Stimulated activated CD4-positive, alpha-beta T cell treated with anti-CD3 and anti-CD28 coated beads, Interleukin-2, amount 100 ng/mL, for 48 hours (primary cell): Measurements from ENCODE around the gene MED28.
"Not testable (repeated sequence)": the region's sequence is repeated elsewhere in the genome, so short reads cannot be mapped to it uniquely, and the experiment has no call there.

Source experiments
- DNase-seq, 2 donors: peaks; one replicate each; pipeline ENCODE4 v3.0.0-alpha.2; 2020

MED28 gene

DNA sequence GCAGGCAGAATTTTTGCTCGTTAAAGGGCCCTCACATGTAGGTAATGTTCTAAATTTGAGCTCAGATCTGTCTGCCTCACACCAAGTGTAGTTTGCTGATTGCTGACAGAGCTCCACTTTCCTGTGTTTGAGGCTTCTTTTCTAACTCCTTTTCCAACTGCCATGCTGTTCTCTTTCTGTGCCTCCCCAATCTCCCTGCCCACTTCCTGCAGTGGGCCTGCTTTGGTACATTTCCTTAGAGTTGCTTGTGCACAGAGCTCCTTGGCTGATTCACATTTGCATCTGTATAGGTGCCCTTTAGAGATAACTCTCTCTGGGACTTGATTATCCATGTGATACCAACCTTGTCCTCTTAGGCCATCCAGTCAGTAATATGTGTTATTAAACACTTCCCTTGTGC is 4.5 kb downstream of the MED28 start:
- DNase-seq = no peak

DNA sequence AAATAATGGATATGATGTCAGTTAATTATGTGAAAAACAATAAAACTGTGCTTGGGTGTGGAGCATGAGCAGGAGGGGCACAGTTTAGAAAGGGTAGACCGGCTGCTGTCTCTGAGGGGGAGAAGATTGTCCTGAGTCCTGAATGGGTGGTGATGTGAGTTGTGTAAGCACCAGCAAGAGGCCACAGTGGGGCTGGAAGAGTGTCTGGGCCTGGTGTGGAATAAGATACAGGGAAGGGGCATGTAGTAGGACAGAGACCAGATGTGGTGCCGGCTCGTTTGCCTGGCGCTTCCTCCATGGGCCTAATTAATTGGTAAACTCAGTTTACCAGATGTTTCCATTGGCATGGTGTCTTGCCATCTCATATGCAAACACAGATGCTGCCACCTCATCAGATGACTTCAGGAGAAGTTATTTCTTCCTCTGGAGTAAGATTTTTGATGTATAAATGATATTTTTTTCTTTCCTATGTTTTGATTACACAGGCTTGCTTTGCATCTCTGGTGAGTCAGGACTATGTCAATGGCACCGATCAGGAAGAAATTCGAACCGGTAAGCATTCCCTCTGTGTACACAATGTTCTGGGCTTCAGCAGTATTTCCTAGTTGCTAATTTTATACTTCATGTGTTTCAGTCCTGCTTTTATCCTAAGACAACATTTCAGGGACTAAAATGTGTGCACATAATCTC is 5.1 kb downstream of the MED28 start:
- no peak for DNase-seq

DNA sequence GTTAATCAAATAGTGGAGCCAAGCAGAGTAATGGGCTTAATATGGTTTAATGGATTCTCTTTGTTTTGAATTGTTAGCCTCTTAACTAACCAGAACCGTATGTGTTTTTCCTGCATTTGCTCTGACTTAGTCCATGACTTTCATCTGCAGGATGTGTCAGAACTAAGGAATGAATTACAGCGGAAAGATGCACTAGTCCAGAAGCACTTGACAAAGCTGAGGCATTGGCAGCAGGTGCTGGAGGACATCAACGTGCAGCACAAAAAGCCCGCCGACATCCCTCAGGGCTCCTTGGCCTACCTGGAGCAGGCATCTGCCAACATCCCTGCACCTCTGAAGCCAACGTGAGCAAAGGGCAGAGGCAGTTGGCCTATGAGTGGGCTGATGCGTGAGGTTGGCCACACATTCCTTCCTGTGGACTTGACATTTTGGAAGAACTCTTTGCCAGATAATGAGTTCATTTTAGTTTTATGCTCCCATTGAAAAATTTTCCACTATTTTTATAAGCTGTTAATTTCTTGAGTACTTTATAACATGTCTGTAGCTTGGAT is 9.1 kb downstream of the MED28 start:
- DNase-seq = no peak

DNA sequence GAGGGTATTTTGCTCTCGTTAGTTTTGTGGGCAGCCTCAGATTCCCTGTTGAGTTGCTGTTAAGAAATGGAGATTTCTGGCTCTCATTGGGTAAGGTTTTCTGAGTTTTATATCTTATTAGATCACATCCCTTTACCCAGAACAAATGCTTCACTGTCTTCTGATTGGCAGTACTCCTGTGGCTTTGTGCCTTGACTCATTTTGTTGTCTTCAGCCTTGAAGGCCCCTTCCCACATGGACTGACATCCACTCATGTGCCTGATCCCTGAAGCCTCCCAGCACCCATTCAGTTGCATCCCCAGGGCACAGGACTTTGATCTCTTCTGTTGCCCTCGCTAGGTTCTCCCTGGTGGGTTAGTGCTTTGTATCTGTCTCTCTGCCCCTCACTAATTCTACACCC is 10.4 kb downstream of the MED28 start:
- DNase-seq = no peak

DNA sequence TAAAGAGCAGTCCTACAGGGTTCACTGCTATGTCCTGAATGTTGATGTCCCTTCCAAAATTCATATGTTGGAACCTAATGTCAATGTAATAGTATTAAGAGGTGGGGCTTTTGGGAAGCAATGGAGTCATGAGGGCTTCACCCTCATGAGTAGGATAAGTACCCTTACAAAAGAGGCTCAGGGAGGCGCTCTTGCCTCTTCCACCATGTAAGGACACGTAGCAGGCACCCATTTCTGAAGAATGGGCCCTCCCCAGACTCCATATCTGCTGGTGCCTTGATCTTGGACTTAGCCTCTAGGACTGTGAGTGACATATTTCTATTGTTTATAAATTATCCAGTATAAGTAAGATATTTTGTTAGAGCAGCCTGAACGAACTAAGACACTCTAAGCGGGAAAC is 15.8 kb downstream of the MED28 start:
- no peak for DNase-seq

DNA sequence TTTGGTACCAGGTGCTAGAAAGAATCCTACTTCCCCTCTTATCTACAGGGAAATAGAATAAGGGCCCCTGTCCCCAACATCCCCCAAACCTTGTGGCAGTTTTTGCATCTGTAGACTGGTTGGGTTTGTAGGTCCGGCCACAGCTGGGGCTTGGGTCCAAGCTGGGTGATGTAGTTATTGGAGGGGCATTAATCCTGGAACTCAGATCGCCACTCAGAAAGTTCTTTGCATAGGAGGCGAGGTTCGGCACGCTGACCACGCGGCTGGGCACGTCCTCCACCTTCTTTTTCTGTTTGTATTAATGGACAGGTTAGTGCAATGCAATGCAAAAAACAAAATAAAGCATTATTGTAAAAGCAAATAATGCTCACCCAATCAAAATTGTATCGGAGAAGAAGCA is 19.2 kb downstream of the MED28 start:
- no peak for DNase-seq

DNA sequence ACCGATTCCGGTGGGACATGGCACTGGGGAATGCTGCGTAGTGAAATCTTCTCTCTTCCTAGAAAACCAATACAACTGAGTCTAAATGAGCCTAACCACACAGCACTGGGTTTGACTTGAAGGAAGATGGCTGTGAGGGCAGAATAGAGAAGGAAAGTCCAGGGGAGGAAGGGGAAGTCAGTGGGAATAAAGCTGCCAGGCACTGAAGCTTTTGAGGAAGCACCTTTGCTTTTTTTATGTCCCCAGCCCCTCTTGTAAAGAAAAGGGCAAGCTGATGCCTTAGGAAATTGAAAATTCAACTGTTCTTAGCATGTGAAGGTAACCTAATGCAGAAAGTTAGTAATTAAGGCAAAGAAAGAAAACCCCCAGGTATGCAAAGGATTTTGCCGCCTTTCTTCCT is 20.6 kb downstream of the MED28 start:
- DNase-seq = no peak

DNA sequence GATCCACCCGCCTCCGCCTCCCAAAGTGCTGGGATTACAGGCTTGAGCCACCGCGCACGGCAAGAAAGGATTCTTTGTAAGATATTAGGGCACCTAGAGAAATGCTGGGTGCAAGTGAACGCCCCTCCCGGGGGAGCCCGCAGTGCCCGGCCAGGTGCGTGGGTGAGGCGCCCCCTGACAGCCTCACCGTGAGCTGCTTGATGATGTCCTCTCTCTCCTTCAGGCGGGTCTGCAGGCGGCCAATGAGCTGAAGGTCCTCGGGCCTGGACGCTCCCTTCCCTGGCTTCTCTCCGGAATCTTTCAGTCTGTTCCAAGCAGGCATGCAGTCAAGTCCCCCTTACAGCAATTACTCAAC is 21.9 kb downstream of the MED28 start:
- DNase-seq = no peak

DNA sequence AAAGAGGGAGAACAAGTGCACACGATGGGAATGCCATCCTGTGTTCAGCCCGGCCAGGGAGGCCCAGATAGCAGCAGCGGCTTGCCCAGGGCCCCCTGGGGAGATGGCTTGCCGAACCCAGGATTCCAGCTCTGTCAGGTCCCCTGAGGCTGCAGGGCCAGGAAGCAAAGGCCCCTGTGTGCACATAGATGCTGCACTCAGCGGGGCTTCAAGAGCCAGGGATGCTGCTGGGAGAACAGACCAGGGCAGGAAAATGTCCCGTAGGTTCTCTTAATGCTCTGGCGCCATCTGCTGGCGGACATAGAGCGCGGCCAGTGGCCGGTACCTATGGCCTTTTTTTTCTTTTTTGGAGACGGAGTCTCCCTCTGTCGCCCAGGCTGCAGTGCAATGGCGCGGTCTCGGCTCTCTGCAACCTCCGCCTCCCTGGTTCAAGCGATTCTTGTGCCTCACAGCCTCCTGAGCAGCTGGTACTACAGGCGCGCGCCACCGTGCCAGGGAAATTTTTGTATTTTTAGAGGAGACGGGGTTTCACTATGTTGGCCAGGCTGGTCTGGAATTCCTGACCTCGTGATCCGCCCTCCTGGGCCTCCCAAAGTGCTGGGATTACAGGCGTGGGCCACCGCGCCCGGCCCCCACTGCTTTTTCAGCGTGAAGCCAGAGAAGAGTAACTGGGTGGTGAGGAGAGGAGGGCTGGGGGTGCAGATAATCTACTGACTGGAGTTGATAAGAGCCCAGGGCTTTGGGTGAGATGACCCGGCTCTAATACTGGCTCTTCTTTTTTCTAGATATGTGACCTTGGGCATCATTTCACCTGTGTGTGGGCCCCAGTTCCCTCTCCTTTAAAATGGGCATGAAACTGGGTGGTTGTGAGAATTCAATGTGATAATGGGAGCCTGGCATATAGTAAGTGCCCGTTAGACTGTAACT is 22.5 kb downstream of the MED28 start:
- peak; percentile 73 to 74 for DNase-seq

DNA sequence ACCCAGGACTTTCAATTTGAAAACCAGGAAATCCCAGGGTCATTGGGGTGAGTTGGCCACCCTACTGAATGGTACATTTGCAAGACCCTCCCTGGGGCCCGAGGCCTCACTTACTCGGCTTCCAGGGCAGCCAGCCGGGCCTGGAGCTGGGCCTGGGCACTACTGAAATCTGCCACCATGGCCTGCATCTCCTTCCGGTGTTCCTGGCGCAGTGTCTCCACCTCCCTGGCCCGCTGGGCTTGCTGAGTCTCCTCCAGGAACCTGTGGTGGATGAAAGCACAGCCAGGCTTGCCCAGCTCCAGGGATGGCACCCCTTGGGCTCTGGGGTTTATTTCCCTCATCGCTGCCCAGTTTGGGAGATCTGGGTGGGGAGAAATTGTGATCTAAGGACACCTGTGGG is 24.7 kb downstream of the MED28 start:
- DNase-seq = no peak

DNA sequence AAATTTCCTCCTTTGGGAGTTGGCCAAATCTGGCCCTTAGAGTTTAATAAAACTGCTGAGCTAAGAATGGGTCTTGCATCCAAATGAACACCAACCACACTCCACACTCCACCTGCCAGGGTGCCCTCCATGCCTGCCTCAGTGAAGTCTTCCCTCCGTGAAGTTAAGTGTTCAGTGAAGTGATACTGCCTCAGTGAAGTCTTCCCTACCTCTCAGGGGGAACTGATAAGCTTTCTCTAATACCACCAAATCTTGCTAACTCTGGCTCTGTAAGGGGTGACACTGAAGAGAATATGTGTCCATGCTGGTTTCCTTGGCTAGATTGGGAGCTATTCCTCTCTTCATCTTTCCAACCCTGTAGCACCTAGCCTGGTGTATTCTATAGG is 27.9 kb downstream of the MED28 start:
- no peak for DNase-seq

DNA sequence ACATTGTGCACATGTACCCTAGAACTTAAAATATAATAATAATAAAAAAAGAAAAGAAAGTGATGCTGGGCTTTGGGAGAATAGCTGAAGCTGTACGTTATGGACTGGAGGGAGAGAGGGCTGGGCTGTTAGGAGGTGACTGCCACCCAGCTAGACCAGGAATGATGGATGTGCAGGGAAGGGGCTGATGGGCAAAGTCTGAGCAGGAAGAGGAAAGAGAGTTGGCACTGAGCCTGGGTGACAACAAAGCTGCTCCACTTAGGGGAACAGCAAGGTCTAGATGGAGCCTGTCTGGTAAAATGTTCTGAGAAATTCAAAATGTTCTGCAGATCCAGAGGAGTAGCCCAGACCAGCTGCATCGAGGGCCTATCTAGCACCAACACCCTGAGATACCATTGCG is 32.3 kb downstream of the MED28 start:
- no peak for DNase-seq

DNA sequence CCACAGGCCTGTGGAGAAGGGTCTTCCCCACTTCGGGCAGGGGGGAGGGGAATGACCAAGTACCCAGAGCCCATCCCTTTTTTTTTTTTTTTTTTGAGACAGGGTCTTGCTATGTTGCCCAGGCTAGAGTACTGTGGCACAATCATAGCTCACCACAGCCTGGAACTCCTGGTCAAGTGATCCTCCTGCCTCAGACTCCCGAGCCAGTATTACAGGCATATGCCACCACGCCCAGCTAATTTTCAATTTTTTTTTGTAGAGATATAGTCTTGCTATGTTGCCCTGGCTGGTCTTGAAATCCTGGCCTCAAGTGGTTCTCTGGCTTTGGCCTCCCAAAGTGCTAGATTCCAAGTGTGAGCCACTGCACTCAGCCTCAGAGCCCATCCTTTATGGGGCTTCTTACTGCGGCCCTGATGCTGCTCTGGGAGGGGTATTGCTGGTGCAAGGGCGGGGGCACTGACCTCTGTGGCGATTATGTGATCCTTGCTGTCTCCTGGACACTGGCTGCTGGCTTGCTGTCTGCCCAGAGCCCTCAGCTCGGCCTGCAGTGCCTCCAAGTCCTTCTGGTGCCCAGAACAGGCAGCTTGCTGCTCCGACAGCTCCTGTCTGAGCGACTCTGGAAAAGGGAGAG is 32.9 kb downstream of the MED28 start:
- DNase-seq = no peak

DNA sequence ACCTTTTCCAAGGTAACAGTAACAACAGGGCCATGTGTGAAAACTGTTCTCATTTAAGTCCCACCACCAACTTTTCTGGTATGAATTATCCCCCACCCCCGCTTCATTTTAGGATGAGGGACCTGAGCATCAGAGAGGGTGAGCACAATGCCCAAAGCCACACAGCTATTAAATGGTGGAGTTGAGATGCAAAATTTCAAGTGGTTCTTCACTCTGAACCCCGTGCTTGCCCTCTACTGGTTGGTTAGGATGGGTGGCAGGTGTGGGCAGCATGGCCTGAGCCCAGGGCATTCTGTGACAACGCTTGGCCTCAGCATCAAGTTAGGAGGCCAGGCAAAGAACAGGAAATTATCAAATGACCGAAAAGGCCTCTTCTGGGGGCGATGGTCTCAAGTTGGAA is 33.5 kb downstream of the MED28 start:
- DNase-seq = no peak

DNA sequence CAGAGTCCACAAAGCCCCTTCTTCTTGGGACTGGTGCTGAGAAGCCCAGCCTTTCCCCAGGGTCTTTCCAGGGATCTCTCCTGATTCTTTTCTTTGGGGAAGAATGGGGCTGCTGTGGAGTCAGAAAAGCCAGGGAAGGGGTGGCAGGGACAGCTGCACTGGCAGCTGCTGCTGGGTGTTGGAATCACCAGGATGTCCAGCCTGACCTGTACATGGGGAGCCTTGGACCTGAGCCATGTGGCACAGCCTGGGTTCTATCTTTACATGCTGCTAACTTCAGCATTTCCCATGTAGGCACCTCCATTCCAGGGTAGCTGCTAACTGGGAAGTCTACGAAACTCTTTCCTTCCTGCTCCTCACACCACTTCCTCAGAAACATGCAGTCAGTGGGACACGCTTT is 36.0 kb downstream of the MED28 start:
- no peak for DNase-seq

DNA sequence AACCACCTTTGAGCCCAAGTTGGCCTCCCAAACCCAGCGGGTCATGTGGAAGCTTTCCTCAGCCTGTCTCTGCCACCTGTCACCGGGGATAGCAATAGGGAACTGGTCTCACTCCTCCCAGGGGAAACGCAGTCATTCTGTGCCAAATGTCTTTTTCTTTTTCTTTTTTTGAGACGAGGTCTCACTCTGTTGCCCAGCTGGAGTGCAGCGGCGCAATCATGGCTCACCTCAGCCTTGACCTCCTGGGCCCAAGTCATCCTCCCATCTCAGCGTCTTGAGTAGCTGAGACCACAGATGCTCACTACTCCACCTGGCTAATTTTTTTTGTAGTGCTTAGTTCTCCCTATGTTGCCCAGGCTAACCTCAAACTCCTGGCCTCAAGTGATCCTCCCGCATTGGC is 40.3 kb downstream of the MED28 start:
- DNase-seq = no peak

DNA sequence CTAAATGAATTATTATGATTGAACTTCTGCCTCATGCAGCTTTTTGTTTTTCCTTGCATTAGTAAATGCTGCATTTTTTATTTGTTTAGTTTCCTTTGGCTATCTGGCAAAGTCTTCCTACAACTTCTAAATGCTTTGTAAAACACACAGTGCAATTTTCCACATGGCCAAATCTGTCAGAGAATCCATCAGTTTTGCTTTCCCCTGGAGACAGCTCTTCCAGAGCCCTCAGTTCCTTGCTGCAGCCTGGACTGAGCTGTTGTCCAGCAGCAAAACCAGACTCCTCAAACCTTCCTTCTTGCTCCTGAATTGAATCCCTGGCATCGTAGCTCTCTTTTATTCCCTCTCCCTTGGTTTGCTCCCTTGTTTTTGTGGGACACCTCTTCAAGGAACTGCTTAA is 42.6 kb downstream of the MED28 start:
- DNase-seq = no peak

DNA sequence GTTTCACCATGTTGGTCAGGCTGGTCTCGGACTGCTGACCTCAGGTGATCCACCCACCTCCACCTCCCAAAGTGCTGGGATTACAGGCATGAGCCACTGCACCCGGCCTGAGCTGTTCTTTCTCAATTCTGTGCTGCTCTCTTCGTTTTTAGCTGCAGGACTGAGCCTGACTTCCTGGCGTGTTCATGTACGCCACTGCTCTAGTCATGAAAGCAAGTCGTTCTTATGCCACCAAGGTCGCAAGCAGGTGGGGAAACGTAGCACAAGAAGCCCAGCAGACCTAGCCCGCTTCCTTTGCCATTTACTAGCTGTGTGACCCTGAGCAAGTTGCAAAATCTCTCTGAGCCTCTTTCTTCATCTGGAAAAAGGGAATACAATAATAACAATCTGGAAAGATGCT is 43.4 kb downstream of the MED28 start:
- DNase-seq = no peak

DNA sequence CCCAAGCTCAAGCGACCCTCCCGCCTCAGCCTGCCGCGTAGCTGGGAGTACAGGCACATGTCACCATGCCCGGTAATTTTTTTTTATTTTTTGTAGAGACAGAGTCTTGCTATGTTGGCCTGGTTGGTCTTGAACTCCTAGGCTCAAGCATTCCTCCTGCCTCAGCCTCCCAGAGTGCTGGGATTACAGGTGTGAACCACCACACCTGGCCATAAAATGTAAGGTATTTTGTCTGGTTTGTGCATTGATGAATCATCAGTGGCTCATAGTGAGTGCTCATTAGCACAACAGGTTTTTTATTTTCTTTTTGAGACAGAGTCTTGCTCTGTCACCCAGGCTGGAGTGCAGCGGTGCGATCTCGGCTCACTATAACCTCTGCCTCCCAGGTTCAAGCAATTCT is 44.8 kb downstream of the MED28 start:
- not testable (repeated sequence) for DNase-seq

DNA sequence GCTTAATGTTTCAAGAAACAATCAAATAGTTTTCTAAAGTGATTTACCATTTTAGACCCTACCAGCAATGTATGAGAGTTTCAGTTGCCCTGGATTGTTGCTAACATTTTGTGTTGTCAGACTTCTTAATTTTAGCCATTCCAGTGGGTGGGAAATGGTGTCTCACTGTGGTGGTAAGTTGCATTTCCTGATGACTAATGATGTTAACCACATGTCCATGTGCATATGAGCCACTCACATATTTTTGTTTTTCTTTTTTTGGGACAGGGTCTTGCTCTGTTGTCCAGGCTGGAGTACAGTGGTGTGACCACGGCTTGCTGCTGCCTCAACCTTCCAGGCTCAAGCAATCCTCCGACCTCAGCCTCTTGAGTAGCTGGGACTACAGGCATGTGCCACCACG is 48.3 kb downstream of the MED28 start:
- DNase-seq = no peak

DNA sequence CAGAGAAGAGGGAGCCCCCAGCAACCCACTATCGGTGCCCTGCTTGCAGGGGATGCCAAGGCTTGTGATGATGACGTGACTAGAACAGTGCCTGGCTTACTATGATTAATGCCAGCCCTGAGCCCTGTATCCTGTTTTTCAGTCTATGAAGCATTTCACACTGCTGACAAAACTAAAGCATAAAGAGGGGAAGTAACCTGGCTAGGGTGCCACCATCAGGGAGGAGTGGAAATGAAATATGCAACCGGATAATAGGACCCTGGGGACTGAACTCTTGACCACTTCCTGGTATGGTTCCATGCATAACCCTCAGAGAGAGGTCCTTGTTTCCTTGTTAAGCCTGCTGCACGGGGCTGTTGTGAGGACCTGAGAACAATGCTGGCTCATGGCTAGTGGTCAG is 50.3 kb downstream of the MED28 start:
- DNase-seq = no peak

DNA sequence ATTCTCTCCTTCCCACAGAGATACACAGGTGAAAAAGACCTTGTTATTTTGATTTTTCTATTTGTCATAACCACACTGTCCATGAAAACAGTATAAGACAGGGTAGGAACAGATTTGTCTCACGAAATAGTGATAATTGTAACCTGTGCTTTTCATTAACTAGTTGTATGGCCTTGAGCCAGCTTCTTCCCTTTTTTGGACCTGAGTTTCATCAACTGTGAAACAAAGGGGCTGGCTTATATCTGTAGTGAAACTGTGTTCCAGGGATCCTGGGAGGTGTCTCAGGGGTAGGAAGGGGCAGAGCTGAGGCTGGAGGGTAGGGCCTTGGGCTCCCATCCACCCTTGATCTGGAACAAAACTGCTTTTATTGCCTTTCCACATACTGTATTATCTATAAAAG is 50.9 kb downstream of the MED28 start:
- DNase-seq = no peak

DNA sequence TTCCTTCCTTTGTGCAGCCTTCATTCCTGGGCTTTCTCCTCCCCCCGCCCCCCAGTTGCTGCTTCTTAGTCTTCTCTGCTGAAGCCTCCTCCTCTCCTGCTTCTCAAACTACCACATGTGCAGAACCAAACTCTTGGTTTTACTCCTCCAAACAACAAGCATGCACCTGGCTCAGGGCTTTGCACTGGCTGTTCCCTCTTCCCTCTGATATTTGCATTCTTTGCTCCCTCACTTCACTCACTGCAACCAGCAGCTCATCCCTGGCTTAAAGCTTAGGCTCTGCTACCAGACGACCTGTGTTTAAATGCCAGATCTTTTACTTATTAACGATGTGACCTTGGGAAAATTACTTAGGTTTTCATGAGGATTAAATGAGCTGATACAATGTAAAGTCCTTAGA is 51.4 kb downstream of the MED28 start:
- DNase-seq = no peak

DNA sequence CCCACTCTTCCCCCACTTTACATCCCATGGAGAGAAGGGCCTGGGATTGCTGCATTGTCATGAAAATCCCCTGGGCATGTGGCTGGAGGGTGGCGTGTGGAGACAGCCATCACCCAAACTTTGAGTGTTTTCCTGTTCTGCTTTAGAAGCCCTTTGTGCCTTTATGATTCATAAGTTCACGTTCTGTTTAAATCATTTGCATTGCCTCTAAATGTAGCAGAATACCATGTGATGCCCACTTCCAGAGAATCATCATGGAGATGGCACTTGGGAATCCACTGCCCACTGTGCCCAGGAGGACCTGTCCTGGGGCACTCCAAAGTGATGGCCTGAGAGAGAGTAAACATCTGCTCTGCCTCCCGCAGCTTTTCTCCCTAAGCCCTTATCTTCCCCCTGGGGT is 52.8 kb downstream of the MED28 start:
- DNase-seq = no peak
